ENCODE results near the gene MGMT.

DNA sequence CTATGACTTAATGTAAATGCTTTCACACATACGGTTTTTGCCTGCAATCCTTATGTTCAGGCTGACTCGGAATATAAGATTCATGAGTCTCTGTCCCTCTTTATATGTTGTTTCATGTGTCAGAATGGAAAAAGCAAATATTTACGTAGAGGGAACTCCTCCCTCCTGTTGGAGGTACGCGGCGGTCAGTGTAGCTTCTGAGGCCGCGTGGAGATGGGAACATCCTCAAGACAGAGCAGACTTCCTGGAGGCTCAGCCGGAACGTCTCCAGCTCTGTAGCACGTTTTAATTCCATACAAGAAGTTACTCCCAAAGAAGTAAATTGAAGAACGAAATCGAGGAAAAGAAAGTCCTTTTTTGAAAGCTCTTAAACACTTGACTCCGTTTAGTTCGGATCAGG, 248.8 kb downstream of the MGMT start:
- TF ChIP-seq CTCF (IDR thresholded peaks at IDR 0.05), result no peak
- TF ChIP-seq POLR2AphosphoS5 (IDR thresholded peaks at IDR 0.05), result no peak
- TF ChIP-seq POLR2A (IDR thresholded peaks at IDR 0.05), result no peak
